ENCODE results near the gene MT3.

MT3 gene

GRCh38 chr16:56608876-56609462, 19.6 kb downstream of the MT3 start:
- TF ChIP-seq MAX (IDR thresholded peaks at IDR 0.05; ENCODE audit: low read depth, low read length) (no peak), POLR2A (IDR thresholded peaks at IDR 0.05; ENCODE audit: extremely low read depth, insufficient read length) (no peak), MYC (IDR thresholded peaks at IDR 0.05; ENCODE audit: low read depth, low read length) (no peak), CTCF (IDR thresholded peaks at IDR 0.05; ENCODE audit: low read depth, low read length) (no peak)
- peak; percentile 38 for DNase-seq (ENCODE audit: low read depth)

GRCh38 chr16:56609463-56609921, 20.2 kb downstream of the MT3 start:
- TF ChIP-seq MAX (IDR thresholded peaks at IDR 0.05; ENCODE audit: low read depth, low read length) (peak; percentile 51; the same call in 1 of the 2 replicates), MYC (IDR thresholded peaks at IDR 0.05; ENCODE audit: low read depth, low read length) (no peak), POLR2A (IDR thresholded peaks at IDR 0.05; ENCODE audit: extremely low read depth, insufficient read length) (no peak), CTCF (IDR thresholded peaks at IDR 0.05; ENCODE audit: low read depth, low read length) (no peak)
- peak; percentile 94 for DNase-seq (ENCODE audit: low read depth)
- H3K4me3 ChIP-seq (ENCODE audit: low read depth, low read length), result peak overlapping the region; percentile 95

More at GRCh38 chr16:56608876-56609462, 19.6 kb downstream of the MT3 start:
- H3K4me3 ChIP-seq (ENCODE audit: low read depth, low read length), result peak overlapping the region; percentile 95

GRCh38 chr16:56610017-56610608, 20.8 kb downstream of the MT3 start:
- TF ChIP-seq CTCF (IDR thresholded peaks at IDR 0.05; ENCODE audit: low read depth, low read length) (no peak), MYC (IDR thresholded peaks at IDR 0.05; ENCODE audit: low read depth, low read length) (0 out of 2 replicates have a peak, but pooled peaks have one; percentile 16), MAX (IDR thresholded peaks at IDR 0.05; ENCODE audit: low read depth, low read length) (peak; percentile 80), POLR2A (IDR thresholded peaks at IDR 0.05; ENCODE audit: extremely low read depth, insufficient read length) (peak; percentile 15)
- peak; percentile 92 for DNase-seq (ENCODE audit: low read depth)
- H3K4me3 ChIP-seq (ENCODE audit: low read depth, low read length), result peak overlapping the region; percentile 95

GRCh38 chr16:56610609-56611111, 21.3 kb downstream of the MT3 start:
- no peak for DNase-seq (ENCODE audit: low read depth)
- no peak overlapping the region for H3K4me3 ChIP-seq (ENCODE audit: low read depth, low read length)

More at GRCh38 chr16:56610609-56611111, 21.3 kb downstream of the MT3 start:
- TF ChIP-seq POLR2A (IDR thresholded peaks at IDR 0.05; ENCODE audit: extremely low read depth, insufficient read length) (no peak), MYC (IDR thresholded peaks at IDR 0.05; ENCODE audit: low read depth, low read length) (no peak), CTCF (IDR thresholded peaks at IDR 0.05; ENCODE audit: low read depth, low read length) (no peak), MAX (IDR thresholded peaks at IDR 0.05; ENCODE audit: low read depth, low read length) (no peak)
